Astrocyte of the spinal cord (primary cell): ENCODE measurements around the gene FAM171A1.

Experiments used
- DNase-seq: peaks from one replicate; pipeline ENCODE4 v3.0.0; 2011; ENCODE audit warnings: low read depth, low spot score
- H3K4me3 ChIP-seq: 2 replicates; pipeline ENCODE4 v1.5.1; 2011; ENCODE audit warnings: low read depth, mild to moderate bottlenecking, low read length, moderate library complexity
- in situ Hi-C: cut with HindIII; loops from 2 replicates; pipeline ENCODE4 v1.10.0; 2017; ENCODE audit warnings: low sequenced_read_pairs
- TF ChIP-seq, protein P1 (sequence below): IDR thresholded peaks from 2 replicates; pipeline ENCODE4 v1.5.1; 2012; ENCODE audit warnings: low read depth, mild to moderate bottlenecking, low read length, inconsistent platforms

Gene FAM171A1

DNA sequence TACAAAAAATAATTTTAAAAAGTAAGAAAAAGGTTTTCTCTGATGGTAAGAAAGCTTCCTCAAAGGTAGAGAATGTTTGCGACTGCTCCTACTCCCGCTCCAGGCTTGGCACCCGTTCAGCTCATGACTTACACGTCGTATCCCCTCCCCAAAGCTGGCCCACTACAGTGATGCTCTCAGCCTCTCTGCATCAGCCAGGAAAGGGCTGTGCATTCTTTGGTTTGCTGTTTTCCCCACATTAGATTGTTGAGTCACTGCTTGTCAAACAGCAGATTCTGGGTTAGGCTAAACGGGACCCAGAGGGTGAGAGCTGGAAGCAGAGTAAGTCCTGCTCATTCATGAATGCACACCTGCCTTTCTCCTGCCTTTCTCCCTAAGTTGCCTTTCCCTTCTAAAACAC is 147.9 kb downstream of the FAM171A1 start:
- peak; percentile 90 for DNase-seq
- no peak overlapping the region for H3K4me3 ChIP-seq
- TF ChIP-seq, protein P1, sequence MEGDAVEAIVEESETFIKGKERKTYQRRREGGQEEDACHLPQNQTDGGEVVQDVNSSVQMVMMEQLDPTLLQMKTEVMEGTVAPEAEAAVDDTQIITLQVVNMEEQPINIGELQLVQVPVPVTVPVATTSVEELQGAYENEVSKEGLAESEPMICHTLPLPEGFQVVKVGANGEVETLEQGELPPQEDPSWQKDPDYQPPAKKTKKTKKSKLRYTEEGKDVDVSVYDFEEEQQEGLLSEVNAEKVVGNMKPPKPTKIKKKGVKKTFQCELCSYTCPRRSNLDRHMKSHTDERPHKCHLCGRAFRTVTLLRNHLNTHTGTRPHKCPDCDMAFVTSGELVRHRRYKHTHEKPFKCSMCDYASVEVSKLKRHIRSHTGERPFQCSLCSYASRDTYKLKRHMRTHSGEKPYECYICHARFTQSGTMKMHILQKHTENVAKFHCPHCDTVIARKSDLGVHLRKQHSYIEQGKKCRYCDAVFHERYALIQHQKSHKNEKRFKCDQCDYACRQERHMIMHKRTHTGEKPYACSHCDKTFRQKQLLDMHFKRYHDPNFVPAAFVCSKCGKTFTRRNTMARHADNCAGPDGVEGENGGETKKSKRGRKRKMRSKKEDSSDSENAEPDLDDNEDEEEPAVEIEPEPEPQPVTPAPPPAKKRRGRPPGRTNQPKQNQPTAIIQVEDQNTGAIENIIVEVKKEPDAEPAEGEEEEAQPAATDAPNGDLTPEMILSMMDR, result no peak
- in situ Hi-C loops, result no loop called here

DNA sequence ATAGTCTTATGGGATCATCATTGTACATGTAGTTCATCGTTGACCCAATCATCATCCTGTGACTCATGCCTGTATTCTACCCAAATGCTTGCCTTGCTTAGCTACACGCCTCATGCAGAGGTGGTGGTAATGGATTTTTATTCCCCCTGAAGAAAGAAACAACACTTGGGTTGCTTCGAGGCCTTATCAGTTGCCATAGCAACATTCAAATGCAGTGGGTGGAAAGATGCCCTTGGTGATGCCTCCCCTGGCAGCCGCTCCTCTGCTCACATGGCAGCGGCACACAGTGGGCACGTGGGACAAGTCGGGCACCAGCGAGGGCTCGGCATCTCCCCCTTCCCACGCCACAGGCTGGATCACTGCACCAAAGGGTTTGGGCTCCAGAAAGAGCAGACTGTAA is 148.6 kb downstream of the FAM171A1 start:
- TF ChIP-seq, protein P1, result no peak
- in situ Hi-C loops, result no loop called here
- H3K4me3 ChIP-seq, result no peak overlapping the region
- DNase-seq, result peak; percentile 34

DNA sequence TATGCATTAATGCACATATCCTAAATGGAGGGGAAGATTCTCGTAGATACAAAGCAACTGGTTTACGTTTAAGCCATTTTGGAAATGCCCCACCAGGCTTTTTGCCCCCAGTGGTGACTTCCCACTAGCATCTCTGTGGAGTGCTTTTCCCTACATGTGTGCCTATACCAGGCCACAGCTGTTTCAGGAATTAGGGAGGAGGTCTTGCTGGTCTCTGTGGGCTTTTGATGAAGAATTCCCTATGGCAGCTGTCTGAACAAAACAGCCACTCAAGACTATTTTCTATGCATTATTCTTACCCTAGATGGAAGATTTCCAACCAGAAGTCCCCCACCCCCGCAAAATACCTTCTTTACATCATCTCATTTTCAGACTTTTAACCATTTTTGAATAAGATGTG is 150.6 kb downstream of the FAM171A1 start:
- no peak overlapping the region for H3K4me3 ChIP-seq
- TF ChIP-seq, protein P1, result no peak
- DNase-seq, result no peak
- in situ Hi-C loops, result no loop called here

DNA sequence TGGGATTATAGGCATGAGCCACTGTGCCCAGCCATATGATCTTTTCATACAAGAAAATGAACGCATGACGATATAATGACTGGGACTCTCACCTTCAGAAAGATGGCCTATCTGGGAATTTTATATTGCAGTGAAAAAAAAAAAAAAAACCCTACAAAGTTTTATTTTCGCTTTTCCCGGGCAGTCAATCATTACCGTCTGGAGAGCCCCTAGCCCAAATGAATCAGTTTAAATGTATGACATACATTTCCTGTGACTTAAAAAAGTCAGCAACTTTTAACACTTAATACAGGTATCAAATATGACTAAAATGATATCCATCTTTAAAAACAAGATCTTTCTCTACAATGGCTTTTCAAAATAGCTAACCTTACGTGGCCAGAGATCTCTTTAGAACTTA is 154.4 kb downstream of the FAM171A1 start:
- no peak for DNase-seq
- TF ChIP-seq, protein P1, result no peak
- in situ Hi-C loops, result no loop called here

DNA sequence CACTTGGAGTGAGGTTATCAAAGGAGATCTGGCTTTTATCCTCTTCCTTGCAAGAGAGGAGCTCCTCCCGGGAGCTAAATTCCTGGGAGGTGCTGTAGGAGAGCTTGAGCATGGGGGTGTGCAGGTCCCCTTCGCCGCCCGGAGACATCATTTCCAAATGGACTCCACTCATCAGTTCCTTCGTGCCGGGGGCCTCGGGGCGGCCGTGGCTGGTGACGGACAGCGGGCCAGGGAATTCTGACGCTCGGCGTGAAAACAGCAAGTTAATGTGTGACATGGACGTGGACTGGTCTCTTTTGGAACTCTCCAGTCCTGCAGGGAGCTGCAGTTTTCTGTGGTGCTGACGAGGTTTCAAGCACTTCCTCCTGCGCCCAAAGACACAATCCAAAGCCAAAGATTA is 156.9 kb downstream of the FAM171A1 start:
- TF ChIP-seq, protein P1, result no peak
- in situ Hi-C loops, result no loop called here

More for the DNA sequence above, 154.4 kb downstream of the FAM171A1 start:
- no peak overlapping the region for H3K4me3 ChIP-seq

DNA sequence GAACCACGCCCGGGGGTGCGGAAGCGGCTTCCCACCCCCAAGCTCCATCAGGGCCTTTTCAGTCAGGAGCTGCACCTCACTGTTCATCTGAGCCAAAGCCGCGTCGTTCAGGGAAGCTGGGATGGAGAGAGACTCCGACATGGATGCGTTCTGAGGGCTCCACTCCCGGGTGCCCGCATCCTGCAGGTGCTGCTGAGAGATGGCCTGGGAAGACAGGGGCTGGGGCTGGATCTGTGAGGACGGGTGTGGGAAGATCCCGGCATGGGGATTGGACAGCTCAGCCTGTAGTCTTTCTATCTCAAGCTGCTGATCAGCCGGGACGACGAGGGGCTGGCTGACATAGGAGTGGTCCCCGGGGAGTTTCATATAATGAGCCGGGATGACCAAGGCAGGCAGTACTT is 157.6 kb downstream of the FAM171A1 start:
- no peak for DNase-seq
- H3K4me3 ChIP-seq, result no peak overlapping the region
- TF ChIP-seq, protein P1, result no peak
- in situ Hi-C loops, result no loop called here

More for the DNA sequence above, 156.9 kb downstream of the FAM171A1 start:
- DNase-seq, result no peak
- H3K4me3 ChIP-seq, result no peak overlapping the region

DNA sequence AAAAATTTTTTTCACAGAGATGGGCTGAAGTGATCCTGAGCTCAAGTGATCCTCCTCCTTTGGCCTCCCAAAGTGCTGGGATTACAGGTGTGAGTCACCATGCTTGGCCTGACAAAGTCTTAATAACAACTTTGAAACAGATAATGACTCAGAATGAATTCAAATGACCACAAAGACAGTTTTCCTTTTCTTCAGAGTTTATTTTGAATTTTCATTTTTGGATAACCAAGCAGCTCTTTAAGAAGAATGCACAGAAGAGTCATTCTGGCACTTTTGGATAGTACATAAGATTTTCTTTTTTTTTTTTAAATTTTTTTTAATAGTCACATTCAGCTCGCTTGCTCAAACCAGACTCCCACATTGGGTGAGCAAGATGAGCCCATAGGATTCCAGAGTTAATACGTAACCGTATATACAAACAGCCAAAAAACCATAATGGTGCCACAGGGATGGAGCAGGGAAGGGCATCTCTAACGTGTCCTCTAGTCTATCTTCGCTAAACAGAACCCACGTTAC is 159.6 kb downstream of the FAM171A1 start:
- DNase-seq, result peak; percentile 84
- H3K4me3 ChIP-seq, result no peak overlapping the region
- TF ChIP-seq, protein P1, result no peak
- in situ Hi-C loops, result no loop called here
